HepG2 (cell line): ENCODE measurements around the gene AREL1. TPM values are rescaled to one million over a fixed set of nuclear protein-coding genes. Genes with fewer than 3 reads are reported as not detected.
A peak's percentile ranks its signal among the peaks of the same experiment; 100 is the strongest.

Experiments
- ATAC-seq: fragments of 200-7000 bp; cut with Tn5 transposase; 3 replicates; pipeline ENCODE4 v1.9.1; 2020; ENCODE audit warnings: mild to moderate bottlenecking, moderate library complexity
- BruUV-seq: library from RNA; stranded (reverse); fragments of 400-500 nt; replicated peaks from 2 replicates; lab custom pipeline; 2021; lab: Mats Ljungman, UMichigan
- CTCF ChIA-PET: fragments of 300-600 bp; formaldehyde crosslinking; extraction: SDS; loops from one replicate; lab custom pipeline; 2021; ENCODE audit warnings: low total read pairs, inconsistent platforms, low intra/inter-chr PET ratio; lab: Yijun Ruan, JAX
- POLR2A ChIA-PET: fragments of 350-600 bp; sonication (Branson Sonifier 250); formaldehyde crosslinking; loops from one replicate; lab custom pipeline; 2020; ENCODE audit warnings: antibody characterized with exemption, inconsistent platforms; lab: Yijun Ruan, JAX
- DNase-seq: peaks from one replicate; pipeline ENCODE4 v3.0.0-alpha.2; 2015; ENCODE audit warnings: low spot score
- FAIRE-seq: peaks from 3 replicates; lab custom pipeline; 2011; peaks lifted over from hg19 to GRCh38; lab: Jason Lieb, UNC
- H2AFZ ChIP-seq: one replicate; pipeline ENCODE4 v1.6.1; 2011; ENCODE audit warnings: low read length, inconsistent platforms
- H3K27ac ChIP-seq: fragments of 300-600 bp; 3 replicates; pipeline ENCODE4 v1.8.0; 2011; ENCODE audit warnings: mixed run types, mild to moderate bottlenecking, mixed read lengths, low read length, inconsistent platforms; ENCODE audit not compliant: insufficient read depth; ENCODE audit errors: extremely low read length
- H3K27me3 ChIP-seq, 2 experiments: fragments of 200-600 bp in 1 of 2; 2 replicates in 1 of 2; 3 replicates in 1 of 2; pipeline versions ENCODE4 v1.6.0 to v1.8.0; 2011; ENCODE audit warnings: low read length in 2 of 2, mild to moderate bottlenecking in 2 of 2, moderate library complexity in 2 of 2, inconsistent platforms in 1 of 2; ENCODE audit not compliant: insufficient read depth in 2 of 2, control insufficient read depth in 1 of 2
- H3K36me3 ChIP-seq, 2 experiments: fragments of 200-600 bp in 1 of 2; replicated peaks in 1 of 2; 2 replicates in 1 of 2; 3 replicates in 1 of 2; pipeline versions ENCODE4 v1.5.1 to v1.8.0; 2011; ENCODE audit warnings: low read length in 2 of 2, inconsistent platforms in 1 of 2; ENCODE audit not compliant: insufficient read depth in 2 of 2, control insufficient read depth in 1 of 2
- H3K4me1 ChIP-seq: 2 replicates; pipeline ENCODE4 v1.5.1; 2012; ENCODE audit warnings: low read length, inconsistent platforms; ENCODE audit not compliant: insufficient read depth
- H3K4me2 ChIP-seq: 2 replicates; pipeline ENCODE4 v1.6.0; 2011; ENCODE audit warnings: low read depth, low read length, inconsistent platforms
- H3K4me3 ChIP-seq, 3 experiments: fragments of 200-600 bp in 1 of 3; sonication (generic), shearing (Covaris generic) in 1 of 3; replicated peaks in 1 of 3; 2 replicates each; pipeline ENCODE4 v1.5.1; 2011 to 2016; ENCODE audit warnings: low read length in 3 of 3, inconsistent platforms in 2 of 3, low read depth in 2 of 3, mild to moderate bottlenecking in 2 of 3, control low read depth in 1 of 3, mixed read lengths in 1 of 3; ENCODE audit not compliant: insufficient read depth in 1 of 3
- H3K79me2 ChIP-seq: one replicate; pipeline ENCODE4 v1.6.1; 2011; ENCODE audit warnings: low read length, inconsistent platforms; ENCODE audit not compliant: insufficient read depth
- H3K9ac ChIP-seq: 2 replicates; pipeline ENCODE4 v1.6.0; 2011; ENCODE audit warnings: mild to moderate bottlenecking, low read depth, low read length, inconsistent platforms; ENCODE audit not compliant: insufficient read depth
- H3K9me3 ChIP-seq: 2 replicates; pipeline ENCODE4 v1.5.1; 2012; ENCODE audit warnings: mild to moderate bottlenecking, low read length
- H4K20me1 ChIP-seq: 2 replicates; pipeline ENCODE4 v1.6.0; 2011; ENCODE audit warnings: inconsistent platforms, mild to moderate bottlenecking, low read length, moderate library complexity; ENCODE audit not compliant: insufficient read depth
- EED ChIP-seq: sonication (generic); formaldehyde crosslinking; IDR thresholded peaks from 2 replicates; pipeline ENCODE4 v1.5.0; 2020; ENCODE audit warnings: mild to moderate bottlenecking, missing genetic modification reagents
- NFIC ChIP-seq: IDR thresholded peaks from 2 replicates; pipeline ENCODE4 v1.6.1; 2012; ENCODE audit warnings: mild to moderate bottlenecking, low read length, inconsistent platforms
- SOX5 ChIP-seq: IDR thresholded peaks from 2 replicates; pipeline ENCODE4 v1.6.1; 2016; ENCODE audit warnings: borderline replicate concordance
- YY1 ChIP-seq: IDR thresholded peaks from 2 replicates; pipeline ENCODE4 v1.6.1; 2011; ENCODE audit warnings: low read length, low read depth, moderate library complexity, mild to moderate bottlenecking; ENCODE audit not compliant: insufficient read depth, insufficient replicate concordance
- ZFP36L1 ChIP-seq: sonication (generic); formaldehyde crosslinking; IDR thresholded peaks from 2 replicates; pipeline ENCODE4 v1.8.0; 2022; ENCODE audit warnings: mild to moderate bottlenecking, missing genetic modification reagents, moderate library complexity
- ZMYM3 ChIP-seq: sonication (generic); formaldehyde crosslinking; IDR thresholded peaks from 2 replicates; pipeline ENCODE4 v1.5.1; 2020; ENCODE audit warnings: mild to moderate bottlenecking, missing genetic modification reagents
- ZNF253 ChIP-seq: sonication (generic); formaldehyde crosslinking; IDR thresholded peaks from 2 replicates; pipeline ENCODE4 v1.8.0; 2022; ENCODE audit warnings: mild to moderate bottlenecking, missing genetic modification reagents, borderline replicate concordance
- ZNF441 ChIP-seq: sonication (generic); formaldehyde crosslinking; IDR thresholded peaks from 2 replicates; pipeline ENCODE4 v1.7.0; 2021; ENCODE audit warnings: missing genetic modification reagents, borderline replicate concordance
- ZNF550 ChIP-seq: sonication (generic); formaldehyde crosslinking; IDR thresholded peaks from 2 replicates; pipeline ENCODE4 v1.4.0; 2020; ENCODE audit warnings: mild to moderate bottlenecking, missing genetic modification reagents, borderline replicate concordance
- ZNF660 ChIP-seq: sonication (generic); formaldehyde crosslinking; IDR thresholded peaks from 2 replicates; pipeline ENCODE4 v1.5.1; 2020; ENCODE audit warnings: mild to moderate bottlenecking, low read depth, missing genetic modification reagents, borderline replicate concordance
- ZNF710 ChIP-seq: sonication (generic); formaldehyde crosslinking; IDR thresholded peaks from 2 replicates; pipeline ENCODE4 v1.5.0; 2020; ENCODE audit warnings: mild to moderate bottlenecking, missing genetic modification reagents, borderline replicate concordance
- ZNF768 ChIP-seq: sonication (generic); formaldehyde crosslinking; IDR thresholded peaks from 2 replicates; pipeline ENCODE4 v1.4.0; 2020; ENCODE audit warnings: missing genetic modification reagents
- ZNF816 ChIP-seq: sonication (generic); formaldehyde crosslinking; IDR thresholded peaks from 2 replicates; pipeline ENCODE4 v1.8.0; 2022; ENCODE audit warnings: missing genetic modification reagents, mild to moderate bottlenecking, borderline replicate concordance
- WGBS: methylation state at CpG from one replicate; pipeline ENCODE4 v1.1.6; 2017; ENCODE audit warnings: low lambda C conversion rate; 5-methylcytosine and 5-hydroxymethylcytosine counted together
- in situ Hi-C: cut with HindIII; loops from 2 replicates; pipeline ENCODE4 v1.10.0; 2017; ENCODE audit warnings: low pct_unique_long_range_greater_than_20kb; ENCODE audit not compliant: extremely low pct_ligation_motif_present
- intact Hi-C: fragments of 100-400 bp; cut with micrococcal nuclease; formaldehyde crosslinking; loops from one replicate; pipeline ENCODE4 v1.10.0; 2022; ENCODE audit not compliant: unreplicated experiment
- polyA plus RNA-seq, 8 experiments: library from polyadenylated mRNA; depleted of rRNA in 3 of 8; stranded (reverse) in 7 of 8; unstranded in 1 of 8; fragments of >200 nt; fragmentation: Illumina TruSeq in 4 of 8; extraction: Trizol in 4 of 8; gene quantifications; 2 replicates each; pipeline versions ENCODE4 v1.2.1 to v1.2.3, GENCODE V29; 2011 to 2016; ENCODE audit warnings: low read depth in 4 of 8, missing spikeins in 1 of 8, mixed read lengths in 1 of 8; ENCODE audit not compliant: insufficient read depth in 1 of 8
- total RNA-seq, 5 experiments: library from RNA; depleted of rRNA; stranded (reverse); fragments of >200 nt; fragmentation: Illumina TruSeq; extraction: Trizol; gene quantifications; 2 replicates each; pipeline ENCODE4 v1.2.3, GENCODE V29; 2016; ENCODE audit warnings: low read depth in 1 of 5
- TF ChIP-seq, protein P1 (sequence below), 2 experiments: IDR thresholded peaks; 2 replicates each; pipeline ENCODE4 v1.6.1; 2011 to 2012; ENCODE audit warnings: low read length in 2 of 2, borderline replicate concordance in 1 of 2, low read depth in 1 of 2, mild to moderate bottlenecking in 1 of 2, moderate library complexity in 1 of 2

AREL1 gene
- total and polyA plus RNA-seq, 2 of the 13 experiments (the other 11 are each of a cell fraction or from before 2014, with no cell fraction given), result 21.3 to 25.4 TPM

GRCh38 chr14:74621556-74621955 lies 91.3 kb downstream of the AREL1 start:
- no peak for TF ChIP-seq ZFP36L1 (CRISPR knock-in tag)
- TF ChIP-seq ZNF550, result no peak
- no peak for TF ChIP-seq NFIC
- TF ChIP-seq EED (CRISPR knock-in tag), result no peak
- TF ChIP-seq ZNF253, result no peak
- no peak for TF ChIP-seq ZNF816 (CRISPR knock-in tag)
- in situ Hi-C loops (loop anchor here (25.0 kb wide), 1 partner anchor 166 kb away; no protein-coding TSS in a partner anchor), intact Hi-C loops (no loop called here)
- H3K79me2 ChIP-seq, result no peaks in the 10 kb centered on the region
- no peaks in the 10 kb centered on the region for H4K20me1 ChIP-seq
- H3K9ac ChIP-seq, result no peak overlapping the region
- FAIRE-seq, result no peak
- H3K4me1 ChIP-seq, result peaks cover 51% of the 10 kb centered on the region
- H3K36me3 ChIP-seq, result no peaks in the 10 kb centered on the region
- 50% methylated on average over 6 of the region's 6 CpGs for WGBS
- no peak overlapping the region for H3K27ac ChIP-seq
- CTCF ChIA-PET, result no interaction called here
- ATAC-seq, result no peak
- BruUV-seq, result no TSS peak
- no peak overlapping the region for H3K4me3 ChIP-seq
- no peak overlapping the region for H2AFZ ChIP-seq
- H3K9me3 ChIP-seq, result no peaks in the 10 kb centered on the region
- POLR2A ChIA-PET, result no interaction called here
- H3K4me2 ChIP-seq, result no peak overlapping the region
- no peaks in the 10 kb centered on the region for H3K27me3 ChIP-seq
- DNase-seq, result no peak

DNA sequence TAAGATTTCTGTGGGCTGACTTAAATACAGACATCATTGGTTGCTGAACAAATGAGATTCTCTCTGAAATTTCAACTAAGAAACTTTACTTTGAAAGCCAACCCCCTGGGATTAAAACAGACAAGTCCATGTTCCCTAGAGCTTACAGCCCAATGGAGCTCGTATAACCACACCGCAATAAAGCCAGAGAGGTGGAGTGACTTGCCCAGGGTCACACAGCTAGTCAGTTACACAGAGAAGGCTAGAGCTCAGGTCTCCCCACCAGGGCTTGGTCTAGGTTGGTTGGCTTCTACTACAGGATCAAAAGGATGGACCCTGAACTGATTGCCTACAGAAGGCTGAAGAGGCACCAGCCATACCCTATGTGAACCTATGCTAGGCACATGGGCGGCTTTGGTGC lies 92.0 kb downstream of the AREL1 start:
- BruUV-seq, result no TSS peak
- ATAC-seq, result no peak
- peak overlapping the region; percentile 90 for H3K4me2 ChIP-seq
- 63% methylated on average over 3 of the region's 3 CpGs for WGBS
- H2AFZ ChIP-seq, result no peak overlapping the region
- ChIA-PET POLR2A (no interaction called here), CTCF (no interaction called here)
- H3K36me3 ChIP-seq, result no peaks in the 10 kb centered on the region
- no peak overlapping the region for H3K27ac ChIP-seq
- H3K9ac ChIP-seq, result no peak overlapping the region
- intact Hi-C loops (no loop called here), in situ Hi-C loops (loop anchor here (25.0 kb wide), 1 partner anchor 166 kb away; no protein-coding TSS in a partner anchor)
- peaks cover 56% of the 10 kb centered on the region for H3K4me1 ChIP-seq
- no peaks in the 10 kb centered on the region for H3K27me3 ChIP-seq
- no peak overlapping the region for H3K4me3 ChIP-seq
- DNase-seq, result no peak
- no peaks in the 10 kb centered on the region for H4K20me1 ChIP-seq
- FAIRE-seq, result no peak
- no peaks in the 10 kb centered on the region for H3K79me2 ChIP-seq
- no peaks in the 10 kb centered on the region for H3K9me3 ChIP-seq
- TF ChIP-seq ZNF660, result no peak
- TF ChIP-seq ZNF710 (CRISPR knock-in tag), result no peak
- no peak for TF ChIP-seq ZNF441 (CRISPR knock-in tag)
- TF ChIP-seq ZNF768 (CRISPR knock-in tag), result peak; percentile 91
- TF ChIP-seq, protein P1, sequence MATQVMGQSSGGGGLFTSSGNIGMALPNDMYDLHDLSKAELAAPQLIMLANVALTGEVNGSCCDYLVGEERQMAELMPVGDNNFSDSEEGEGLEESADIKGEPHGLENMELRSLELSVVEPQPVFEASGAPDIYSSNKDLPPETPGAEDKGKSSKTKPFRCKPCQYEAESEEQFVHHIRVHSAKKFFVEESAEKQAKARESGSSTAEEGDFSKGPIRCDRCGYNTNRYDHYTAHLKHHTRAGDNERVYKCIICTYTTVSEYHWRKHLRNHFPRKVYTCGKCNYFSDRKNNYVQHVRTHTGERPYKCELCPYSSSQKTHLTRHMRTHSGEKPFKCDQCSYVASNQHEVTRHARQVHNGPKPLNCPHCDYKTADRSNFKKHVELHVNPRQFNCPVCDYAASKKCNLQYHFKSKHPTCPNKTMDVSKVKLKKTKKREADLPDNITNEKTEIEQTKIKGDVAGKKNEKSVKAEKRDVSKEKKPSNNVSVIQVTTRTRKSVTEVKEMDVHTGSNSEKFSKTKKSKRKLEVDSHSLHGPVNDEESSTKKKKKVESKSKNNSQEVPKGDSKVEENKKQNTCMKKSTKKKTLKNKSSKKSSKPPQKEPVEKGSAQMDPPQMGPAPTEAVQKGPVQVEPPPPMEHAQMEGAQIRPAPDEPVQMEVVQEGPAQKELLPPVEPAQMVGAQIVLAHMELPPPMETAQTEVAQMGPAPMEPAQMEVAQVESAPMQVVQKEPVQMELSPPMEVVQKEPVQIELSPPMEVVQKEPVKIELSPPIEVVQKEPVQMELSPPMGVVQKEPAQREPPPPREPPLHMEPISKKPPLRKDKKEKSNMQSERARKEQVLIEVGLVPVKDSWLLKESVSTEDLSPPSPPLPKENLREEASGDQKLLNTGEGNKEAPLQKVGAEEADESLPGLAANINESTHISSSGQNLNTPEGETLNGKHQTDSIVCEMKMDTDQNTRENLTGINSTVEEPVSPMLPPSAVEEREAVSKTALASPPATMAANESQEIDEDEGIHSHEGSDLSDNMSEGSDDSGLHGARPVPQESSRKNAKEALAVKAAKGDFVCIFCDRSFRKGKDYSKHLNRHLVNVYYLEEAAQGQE (IDR thresholded peaks at IDR 0.05; ENCODE audit: borderline replicate concordance in 1 of 2, low read depth in 1 of 2, low read length in 2 of 2), result no peak
- TF ChIP-seq SOX5 (CRISPR knock-in tag), result no peak
- TF ChIP-seq ZMYM3 (CRISPR knock-in tag), result peak; percentile 47; the same call in 1 of the 2 replicates
- no peak for TF ChIP-seq YY1
